Endothelial cell of umbilical vein (primary cell): ENCODE results near the gene GUK1. TPM values are rescaled to one million over a fixed set of nuclear protein-coding genes. Genes with fewer than 3 reads are reported as not detected.

Experiments used
- BruUV-seq: library from RNA; stranded (reverse); fragments of 400-500 nt; replicated peaks from 2 replicates; lab custom pipeline; 2021; lab: Mats Ljungman, UMichigan
- CTCF ChIA-PET: fragments of 300-600, 350-600 bp; sonication (Branson Sonifier 250); formaldehyde crosslinking; loops from one replicate; lab custom pipeline; 2021; ENCODE audit warnings: antibody characterized with exemption, inconsistent platforms; lab: Charles Lee
- POLR2A ChIA-PET: fragments of 300-600, 350-600 bp; sonication (Branson Sonifier 250); formaldehyde crosslinking; loops from one replicate; lab custom pipeline; 2021; ENCODE audit warnings: antibody characterized with exemption, inconsistent platforms; lab: Charles Lee
- DNase-seq: peaks from one replicate; pipeline ENCODE4 v3.0.0-alpha.2; 2011; ENCODE audit warnings: low read depth, low spot score
- FAIRE-seq: peaks from 2 replicates; lab custom pipeline; 2011; peaks lifted over from hg19 to GRCh38; lab: Jason Lieb, UNC
- H2AFZ ChIP-seq: 2 replicates; pipeline ENCODE4 v1.6.0; 2012; ENCODE audit warnings: low read depth, low read length, control low read depth, inconsistent platforms
- H3K27ac ChIP-seq: 2 replicates; pipeline ENCODE4 v1.5.1; 2011; ENCODE audit warnings: low read depth, mild to moderate bottlenecking, control low read depth, low read length, moderate library complexity; ENCODE audit not compliant: insufficient read depth
- H3K27me3 ChIP-seq, 2 experiments: 2 replicates each; pipeline versions ENCODE4 v1.6.0 to v1.6.1; 2011; ENCODE audit warnings: low read length in 2 of 2, mixed read lengths in 1 of 2; ENCODE audit not compliant: control insufficient read depth in 2 of 2, insufficient read depth in 2 of 2
- H3K36me3 ChIP-seq, 2 experiments: 2 replicates in 1 of 2; 3 replicates in 1 of 2; pipeline ENCODE4 v1.5.1; 2011; ENCODE audit warnings: low read length in 2 of 2, mild to moderate bottlenecking in 1 of 2, moderate library complexity in 1 of 2; ENCODE audit not compliant: control insufficient read depth in 2 of 2, insufficient read depth in 2 of 2; ENCODE audit errors: extremely low read depth in 1 of 2
- H3K4me1 ChIP-seq: 3 replicates; pipeline ENCODE4 v1.5.1; 2011; ENCODE audit warnings: mild to moderate bottlenecking, low read length; ENCODE audit not compliant: control insufficient read depth, insufficient read depth; ENCODE audit errors: extremely low read depth
- H3K4me2 ChIP-seq: 2 replicates; pipeline ENCODE4 v1.6.1; 2011; ENCODE audit warnings: low read length, control low read depth, mixed read lengths; ENCODE audit not compliant: insufficient read depth
- H3K4me3 ChIP-seq, 3 experiments: fragments of 200-600 bp in 1 of 3; sonication (generic), shearing (Covaris generic) in 1 of 3; replicated peaks in 1 of 3; 2 replicates each; pipeline ENCODE4 v1.5.1; 2011 to 2016; ENCODE audit warnings: control low read depth in 3 of 3, low read length in 3 of 3, mild to moderate bottlenecking in 2 of 3, inconsistent platforms in 1 of 3, low read depth in 1 of 3, moderate library complexity in 1 of 3; ENCODE audit not compliant: insufficient read depth in 1 of 3
- H3K79me2 ChIP-seq: 2 replicates; pipeline ENCODE4 v1.6.0; 2012; ENCODE audit warnings: low read length, inconsistent platforms; ENCODE audit not compliant: control insufficient read depth, insufficient read depth
- H3K9ac ChIP-seq: replicated peaks from 2 replicates; pipeline ENCODE3; 2011; ENCODE audit warnings: low read length, control low read depth; ENCODE audit not compliant: insufficient read depth; ENCODE audit errors: extremely low read depth
- H3K9me1 ChIP-seq: replicated peaks from 3 replicates; pipeline ENCODE4 v1.6.0; 2011; ENCODE audit warnings: mild to moderate bottlenecking, low read length; ENCODE audit not compliant: control insufficient read depth, insufficient read depth; ENCODE audit errors: extremely low read depth
- H3K9me3 ChIP-seq: replicated peaks from 2 replicates; pipeline ENCODE4 v1.5.1; 2012; ENCODE audit warnings: low read length, inconsistent platforms; ENCODE audit not compliant: control insufficient read depth, insufficient read depth
- H4K20me1 ChIP-seq: replicated peaks from 2 replicates; pipeline ENCODE3; 2011; ENCODE audit warnings: mild to moderate bottlenecking, low read length; ENCODE audit not compliant: control insufficient read depth, insufficient read depth; ENCODE audit errors: extremely low read depth
- EZH2 ChIP-seq: IDR thresholded peaks from 2 replicates; pipeline ENCODE4 v1.6.1; 2012; ENCODE audit warnings: borderline replicate concordance, low read depth, mild to moderate bottlenecking, moderate library complexity, low read length, inconsistent platforms; ENCODE audit not compliant: severe bottlenecking
- FOS ChIP-seq: IDR thresholded peaks from 2 replicates; pipeline ENCODE4 v1.6.1; 2011; ENCODE audit warnings: mild to moderate bottlenecking, low read length, moderate library complexity, borderline replicate concordance; ENCODE audit not compliant: insufficient read depth
- GATA2 ChIP-seq: IDR thresholded peaks from 2 replicates; pipeline ENCODE4 v1.7.0; 2011; ENCODE audit warnings: low read depth, mild to moderate bottlenecking, moderate library complexity, mixed read lengths, low read length; ENCODE audit not compliant: insufficient read length, insufficient read depth
- JUN ChIP-seq: IDR thresholded peaks from 2 replicates; pipeline ENCODE4 v1.6.1; 2011; ENCODE audit warnings: borderline replicate concordance, low read depth; ENCODE audit not compliant: insufficient read length, insufficient read depth
- MAX ChIP-seq: IDR thresholded peaks from 2 replicates; pipeline ENCODE4 v1.6.1; 2011; ENCODE audit not compliant: insufficient read depth, insufficient read length
- MYC ChIP-seq: IDR thresholded peaks from one replicate; pipeline ENCODE4 v1.6.1; 2011; ENCODE audit warnings: mild to moderate bottlenecking, low read depth, low read length
- POLR2A ChIP-seq: IDR thresholded peaks from 2 replicates; pipeline ENCODE4 v1.6.1; 2012; ENCODE audit warnings: low read depth, mild to moderate bottlenecking, control low read depth, low read length
- POLR2AphosphoS5 ChIP-seq: IDR thresholded peaks from 2 replicates; pipeline ENCODE4 v1.6.1; 2012; ENCODE audit warnings: low read depth, mild to moderate bottlenecking, control low read depth, low read length, moderate library complexity; ENCODE audit not compliant: insufficient read depth
- dilution Hi-C: fragments of 300-500 bp; cut with MboI; formaldehyde crosslinking; loops from one replicate; pipeline ENCODE4 v1.15.0; 2019; ENCODE audit warnings: low sequenced_read_pairs; ENCODE audit not compliant: extremely low pct_ligation_motif_present
- intact Hi-C: fragments of 100-400 bp; cut with micrococcal nuclease; formaldehyde crosslinking; loops from one replicate; pipeline ENCODE4 v1.10.0; 2022
- polyA plus RNA-seq, 4 experiments: library from polyadenylated mRNA; depleted of rRNA in 3 of 4; stranded (reverse) in 3 of 4; unstranded in 1 of 4; fragments of >200 nt; gene quantifications; 2 replicates each; pipeline versions ENCODE4 v1.2.1 to v1.2.3, GENCODE V29; 2011 to 2012; ENCODE audit warnings: missing spikeins in 1 of 4
- total RNA-seq: library from RNA; stranded (reverse); gene quantifications from 2 replicates; pipeline ENCODE4 v1.2.3, GENCODE V29; 2021
- TF ChIP-seq, protein P1 (sequence below), 2 donors: IDR thresholded peaks; 1 replicate in 1 of 2; 2 replicates in 1 of 2; pipeline ENCODE4 v1.5.1; 2011; ENCODE audit warnings: low read length in 2 of 2, mild to moderate bottlenecking in 2 of 2, moderate library complexity in 2 of 2, control low read depth in 1 of 2, inconsistent platforms in 1 of 2, low read depth in 1 of 2; ENCODE audit not compliant: insufficient read depth in 1 of 2; ENCODE audit errors: extremely low read depth in 1 of 2

Gene GUK1
- total and polyA plus RNA-seq, 2 donors (not counting 3 experiments of a cell fraction or from before 2014, with no cell fraction given): 239 to 742 TPM

DNA sequence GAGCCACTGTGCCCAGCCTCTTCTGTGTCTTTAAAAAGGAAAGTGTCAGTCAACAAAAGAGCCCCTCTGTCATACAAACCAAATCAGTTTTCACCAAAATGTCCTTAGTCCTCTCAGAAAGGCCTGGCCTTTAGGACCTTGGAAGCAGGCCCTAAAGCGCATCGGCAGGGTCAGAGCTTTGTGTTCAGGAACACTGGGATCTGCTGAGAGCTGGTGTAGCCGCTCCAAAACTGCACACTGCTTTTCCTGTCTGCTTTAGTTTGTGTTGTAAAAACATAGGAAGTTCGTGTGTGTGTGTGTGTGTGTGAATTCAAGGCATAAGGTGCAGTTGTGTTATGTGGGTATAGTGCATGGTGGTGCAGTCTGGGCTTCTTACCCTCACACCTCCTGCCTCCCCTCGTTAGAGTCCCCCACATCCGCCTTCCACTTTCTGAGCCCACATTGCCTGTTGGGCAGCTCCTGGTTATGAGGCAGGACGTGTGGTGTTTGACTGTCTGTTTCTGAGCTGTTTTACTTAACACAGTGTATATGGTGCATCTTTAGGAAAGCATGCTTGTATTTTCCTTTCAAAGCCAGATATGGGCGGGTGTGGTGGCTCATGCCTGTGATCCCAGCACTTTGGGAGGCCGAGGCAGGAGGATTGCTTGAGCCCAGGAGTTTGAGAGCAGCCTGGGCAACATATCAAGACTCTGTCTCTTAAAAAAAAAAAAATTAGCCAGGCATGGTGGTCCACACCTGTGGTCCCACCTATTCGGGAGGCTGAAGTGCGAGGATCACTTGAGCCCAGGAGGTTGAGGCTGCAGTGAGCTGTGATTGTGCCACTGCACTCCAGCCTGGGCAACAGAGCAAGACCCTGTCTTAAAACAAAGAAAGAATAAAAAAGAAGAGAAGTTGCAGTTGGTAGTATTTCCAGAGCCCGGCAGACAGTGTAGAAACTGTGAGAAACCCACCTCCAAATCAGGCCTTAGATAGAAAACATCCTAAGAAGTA lies 37.9 kb downstream of the GUK1 start:
- no peaks in the 10 kb centered on the region for H3K9me1 ChIP-seq
- DNase-seq (no peak), FAIRE-seq (no peak)
- ChIA-PET CTCF (interaction anchor here (0.7 to 1.9 kb wide), 2 partner anchors 178 kb away, joined by 3 to 6 read pairs; no protein-coding TSS in a partner anchor), POLR2A (no interaction called here)
- H3K4me3 ChIP-seq: no peak overlapping the region
- H2AFZ ChIP-seq: no peak overlapping the region
- H3K36me3 ChIP-seq: peaks cover 0 to 11% of the 10 kb centered on the region in 2 experiments
- H4K20me1 ChIP-seq: no peaks in the 10 kb centered on the region
- no TSS peak for BruUV-seq
- H3K9me3 ChIP-seq: no peaks in the 10 kb centered on the region
- no peak overlapping the region for H3K9ac ChIP-seq
- no peak overlapping the region for H3K27ac ChIP-seq
- no peaks in the 10 kb centered on the region for H3K27me3 ChIP-seq
- no peaks in the 10 kb centered on the region for H3K4me1 ChIP-seq
- no peak overlapping the region for H3K4me2 ChIP-seq
- TF ChIP-seq MAX (no peak), MYC (no peak), JUN (no peak), EZH2 (no peak), POLR2AphosphoS5 (no peak), FOS (no peak), GATA2 (no peak), POLR2A (no peak)
- TF ChIP-seq, protein P1, sequence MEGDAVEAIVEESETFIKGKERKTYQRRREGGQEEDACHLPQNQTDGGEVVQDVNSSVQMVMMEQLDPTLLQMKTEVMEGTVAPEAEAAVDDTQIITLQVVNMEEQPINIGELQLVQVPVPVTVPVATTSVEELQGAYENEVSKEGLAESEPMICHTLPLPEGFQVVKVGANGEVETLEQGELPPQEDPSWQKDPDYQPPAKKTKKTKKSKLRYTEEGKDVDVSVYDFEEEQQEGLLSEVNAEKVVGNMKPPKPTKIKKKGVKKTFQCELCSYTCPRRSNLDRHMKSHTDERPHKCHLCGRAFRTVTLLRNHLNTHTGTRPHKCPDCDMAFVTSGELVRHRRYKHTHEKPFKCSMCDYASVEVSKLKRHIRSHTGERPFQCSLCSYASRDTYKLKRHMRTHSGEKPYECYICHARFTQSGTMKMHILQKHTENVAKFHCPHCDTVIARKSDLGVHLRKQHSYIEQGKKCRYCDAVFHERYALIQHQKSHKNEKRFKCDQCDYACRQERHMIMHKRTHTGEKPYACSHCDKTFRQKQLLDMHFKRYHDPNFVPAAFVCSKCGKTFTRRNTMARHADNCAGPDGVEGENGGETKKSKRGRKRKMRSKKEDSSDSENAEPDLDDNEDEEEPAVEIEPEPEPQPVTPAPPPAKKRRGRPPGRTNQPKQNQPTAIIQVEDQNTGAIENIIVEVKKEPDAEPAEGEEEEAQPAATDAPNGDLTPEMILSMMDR (IDR thresholded peaks at IDR 0.05; ENCODE audit: extremely low read depth in 1 of 2, insufficient read depth in 1 of 2, low read depth in 1 of 2, low read length in 2 of 2): no peak
- intact Hi-C loops: no loop called here
- no peaks in the 10 kb centered on the region for H3K79me2 ChIP-seq
- dilution Hi-C loops: no loop called here
